Activated T-helper 2 cell treated with anti-CD3 and anti-CD28 coated beads, Interferon-gamma antibody, Interleukin-2, Interleukin-4, amounts not matched to agents 10 μg/mL and 5 μg/mL and 100 μg/mL, durations not matched to agents 14 hours and 24 hours and 36 hours (primary cell): ENCODE data around the gene WIPI1. TPM values are rescaled to one million over a fixed set of nuclear protein-coding genes. Genes with fewer than 3 reads are reported as not detected.

Source experiments
- DNase-seq: peaks from one replicate; pipeline ENCODE4 v3.0.0; 2021; ENCODE audit warnings: low spot score
- H3K27ac Mint-ChIP-seq: one replicate; pipeline ENCODE4 v1.8.0; 2021; ENCODE audit warnings: mixed read lengths
- H3K27me3 Mint-ChIP-seq: one replicate; pipeline ENCODE4 v1.8.0; 2021; ENCODE audit warnings: low read depth, mixed read lengths
- H3K36me3 Mint-ChIP-seq: one replicate; pipeline ENCODE4 v1.8.0; 2021; ENCODE audit warnings: low read depth, mixed read lengths
- H3K4me1 Mint-ChIP-seq: one replicate; pipeline ENCODE4 v1.8.0; 2021; ENCODE audit warnings: low read depth, mixed read lengths
- H3K4me3 Mint-ChIP-seq: one replicate; pipeline ENCODE4 v1.8.0; 2021; ENCODE audit warnings: low read depth, mild to moderate bottlenecking, moderate library complexity, mixed read lengths
- H3K9me3 Mint-ChIP-seq: one replicate; pipeline ENCODE4 v1.8.0; 2021; ENCODE audit warnings: mixed read lengths
- intact Hi-C: fragments of 100-400 bp; cut with micrococcal nuclease; formaldehyde crosslinking; loops from one replicate; pipeline ENCODE4 v1.15.1; 2023
- total RNA-seq: library from RNA; stranded (reverse); gene quantifications from 2 replicates; pipeline ENCODE4 v1.2.3, GENCODE V29; 2022

WIPI1 gene
- total RNA-seq, 1 donor from 2014 or later = 14.0 TPM

DNA sequence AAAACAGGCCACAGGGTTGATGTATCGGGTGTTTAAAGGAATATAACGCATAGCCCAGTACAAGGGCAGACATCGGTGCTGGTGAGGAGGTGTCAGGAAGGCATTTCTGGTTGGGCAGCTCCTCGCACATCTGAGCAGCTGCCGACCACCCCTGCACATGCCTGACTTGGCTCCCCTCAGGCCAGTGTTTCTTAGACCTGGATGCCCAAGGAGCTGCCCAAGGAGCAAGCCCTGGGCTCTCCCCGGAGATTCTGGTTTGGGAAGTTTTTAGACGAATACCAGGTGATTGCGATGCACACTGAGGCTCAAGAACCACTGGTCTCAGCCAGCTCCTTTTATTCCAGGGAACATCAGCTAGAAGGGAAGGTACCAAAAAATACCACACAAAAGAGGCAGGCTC is 11.6 kb downstream of the WIPI1 start:
- H3K9me3 Mint-ChIP-seq = no peaks in the 10 kb centered on the region
- H3K4me3 Mint-ChIP-seq = no peak overlapping the region
- DNase-seq = no peak
- intact Hi-C loops = no loop called here
- peaks cover 17% of the 10 kb centered on the region for H3K4me1 Mint-ChIP-seq
- peaks cover 44% of the 10 kb centered on the region for H3K36me3 Mint-ChIP-seq
- no peaks in the 10 kb centered on the region for H3K27me3 Mint-ChIP-seq
- H3K27ac Mint-ChIP-seq = no peak overlapping the region

DNA sequence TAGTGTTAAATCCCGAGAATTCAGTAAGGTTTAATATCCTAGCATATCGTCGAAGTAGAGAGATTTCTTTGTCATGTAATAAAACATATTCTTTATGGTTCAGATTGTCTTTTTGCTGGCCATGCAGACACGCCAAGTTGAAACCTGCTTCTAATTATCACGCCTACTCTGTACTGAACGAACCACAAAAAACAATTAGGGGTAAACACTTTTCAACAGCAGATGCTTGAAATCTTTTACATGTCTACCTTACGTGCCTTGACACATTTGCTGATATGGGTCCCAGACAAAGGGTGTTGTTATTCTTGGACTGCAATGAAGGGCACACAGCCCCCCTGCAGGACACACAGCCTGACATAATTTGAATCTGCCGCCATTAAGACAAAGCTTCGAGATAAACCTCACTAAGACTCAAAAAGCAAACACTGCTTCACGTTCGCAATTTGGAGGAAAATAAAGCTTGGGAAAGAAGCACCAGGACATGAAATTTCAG is 13.3 kb downstream of the WIPI1 start:
- Mint-ChIP-seq H3K4me1 (peaks cover 29% of the 10 kb centered on the region), H3K27me3 (no peaks in the 10 kb centered on the region), H3K27ac (no peak overlapping the region), H3K9me3 (no peaks in the 10 kb centered on the region), H3K4me3 (no peak overlapping the region), H3K36me3 (peaks cover 31% of the 10 kb centered on the region)
- intact Hi-C loops = no loop called here
- DNase-seq = no peak

DNA sequence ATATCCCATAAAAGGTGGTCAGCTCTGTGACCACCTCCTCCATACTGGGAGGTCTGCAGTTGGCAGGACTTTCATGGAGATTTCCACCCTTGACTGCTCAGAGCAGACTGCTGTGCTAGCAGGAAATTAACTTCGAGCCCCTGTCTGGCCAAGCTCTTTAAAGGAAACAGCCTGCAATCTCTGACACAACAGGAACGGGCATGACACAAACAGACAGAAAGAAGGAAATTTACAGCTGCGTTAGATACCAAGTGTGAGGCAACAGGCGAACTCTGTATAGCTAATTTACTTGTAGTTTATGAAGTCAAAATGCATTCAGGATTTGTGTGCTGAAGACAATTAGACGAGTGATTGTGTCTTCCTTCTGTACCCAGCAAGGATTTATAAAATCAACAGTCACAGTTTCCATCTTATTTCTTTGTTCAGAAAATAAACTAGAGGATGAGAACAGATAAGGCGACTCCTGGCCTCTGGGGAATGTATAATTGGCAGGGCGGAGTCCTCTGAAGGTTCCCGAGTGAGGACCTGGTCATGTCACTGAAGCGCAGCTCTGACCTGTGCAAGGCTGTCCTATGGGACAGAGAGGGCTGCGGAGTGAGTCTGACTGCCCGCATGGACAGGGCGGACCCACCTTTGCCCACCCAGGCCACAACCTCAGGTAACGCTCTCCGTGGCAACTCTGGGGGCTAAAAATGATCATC is 16.1 kb downstream of the WIPI1 start:
- Mint-ChIP-seq H3K27ac (peak overlapping the region; percentile 30), H3K9me3 (no peaks in the 10 kb centered on the region)

DNA sequence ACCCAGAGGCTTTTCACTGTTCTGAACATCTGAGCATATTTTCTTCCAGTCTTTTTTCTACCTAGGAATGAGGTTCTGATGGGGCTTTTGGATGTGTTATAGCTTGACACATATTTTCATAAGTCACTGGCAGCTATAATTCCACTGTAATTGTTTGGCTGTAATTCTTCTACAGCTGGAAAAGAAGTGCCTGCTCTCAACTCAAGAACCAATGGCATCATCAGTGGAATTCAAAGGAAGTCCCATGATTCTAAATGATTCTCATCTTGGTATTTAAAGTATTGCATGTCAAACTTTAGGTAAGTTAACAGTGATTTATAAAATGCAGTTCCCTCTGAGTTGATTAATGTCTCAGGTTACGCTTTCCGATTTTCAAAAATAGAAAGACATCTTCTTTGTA is 16.8 kb downstream of the WIPI1 start:
- Mint-ChIP-seq H3K4me3 (no peak overlapping the region), H3K27me3 (no peaks in the 10 kb centered on the region), H3K4me1 (peaks cover 55% of the 10 kb centered on the region), H3K27ac (no peak overlapping the region), H3K9me3 (no peaks in the 10 kb centered on the region), H3K36me3 (peaks cover 17% of the 10 kb centered on the region)
- intact Hi-C loops = no loop called here
- no peak for DNase-seq

More for the DNA sequence above, 16.1 kb downstream of the WIPI1 start:
- peaks cover 15% of the 10 kb centered on the region for H3K36me3 Mint-ChIP-seq
- DNase-seq = no peak
- intact Hi-C loops = no loop called here
- no peak overlapping the region for H3K4me3 Mint-ChIP-seq
- peaks cover 50% of the 10 kb centered on the region for H3K4me1 Mint-ChIP-seq
- H3K27me3 Mint-ChIP-seq = no peaks in the 10 kb centered on the region

DNA sequence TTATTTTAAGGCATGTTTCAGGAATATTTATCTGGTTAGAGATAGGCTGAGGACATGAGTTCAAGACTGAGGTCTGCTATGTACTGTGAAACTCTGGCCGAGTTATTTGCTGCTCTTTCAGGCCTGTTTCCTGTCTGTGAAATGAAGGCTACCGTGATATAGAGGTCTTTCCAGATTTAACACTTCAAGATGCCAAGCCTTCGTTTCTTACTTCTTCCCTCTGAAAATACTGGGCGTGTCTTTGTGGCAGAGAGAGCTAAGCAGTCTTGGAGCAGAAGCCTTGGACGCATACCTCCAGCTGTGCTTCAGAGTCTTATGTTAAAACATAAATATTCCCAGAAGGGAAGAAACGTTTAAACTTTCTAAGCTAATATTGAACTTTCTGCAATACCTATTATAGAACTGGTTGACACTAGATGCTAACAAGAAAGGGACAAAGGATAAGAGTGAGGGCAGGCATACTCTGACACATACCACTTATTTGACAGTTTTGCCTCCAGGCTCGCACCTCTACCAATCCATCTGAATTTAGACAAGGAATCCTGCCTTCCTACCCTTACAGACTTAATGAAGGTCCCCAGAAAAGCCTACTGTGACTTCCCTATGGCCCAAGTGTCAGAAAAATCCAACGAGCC is 17.5 kb downstream of the WIPI1 start:
- Mint-ChIP-seq H3K27ac (no peak overlapping the region), H3K36me3 (peaks cover 18% of the 10 kb centered on the region), H3K9me3 (no peaks in the 10 kb centered on the region), H3K4me3 (no peak overlapping the region), H3K27me3 (no peaks in the 10 kb centered on the region), H3K4me1 (peaks cover 54% of the 10 kb centered on the region)
- DNase-seq = no peak
- intact Hi-C loops = no loop called here

DNA sequence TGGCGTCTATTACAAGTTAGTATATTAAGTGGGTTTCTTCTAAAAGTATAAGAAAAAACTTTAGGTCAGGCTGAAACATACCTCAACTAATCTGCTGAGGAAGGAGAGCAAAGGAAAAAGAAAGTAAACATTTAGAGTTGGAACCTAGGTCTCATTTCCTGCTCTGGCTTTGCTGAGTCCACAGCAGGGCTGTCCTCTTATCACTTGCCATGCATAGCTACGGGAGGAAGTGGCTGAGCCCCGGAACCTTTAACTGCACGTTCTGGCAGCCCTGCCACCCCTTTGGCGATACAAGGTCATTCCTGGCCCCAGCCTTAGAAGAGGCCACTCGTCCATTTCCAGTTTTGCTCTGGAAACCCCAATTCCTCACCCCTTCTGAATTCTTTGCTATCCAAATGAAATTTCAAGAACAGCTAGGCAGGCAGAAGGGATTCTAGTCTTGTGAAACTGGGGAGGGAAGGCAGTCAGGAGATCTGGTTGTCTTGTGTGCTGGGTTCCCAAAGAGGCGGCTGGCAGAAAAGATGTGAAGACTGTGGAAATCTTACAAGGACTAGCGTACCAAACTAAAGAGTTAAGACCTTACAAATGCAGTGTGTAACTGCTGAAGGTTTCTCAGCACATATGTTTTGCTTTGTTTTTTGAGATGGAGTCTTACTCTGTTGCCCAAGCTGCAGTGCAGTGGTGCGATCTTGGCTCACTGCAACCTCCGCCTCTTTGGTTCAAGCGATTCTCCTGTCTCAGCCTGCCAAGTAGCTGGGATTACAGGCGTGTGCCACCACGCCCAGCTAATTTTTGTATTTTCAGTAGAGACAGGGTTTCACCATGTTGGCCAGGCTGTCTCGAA is 19.1 kb downstream of the WIPI1 start:
- Mint-ChIP-seq H3K27ac (peak overlapping the region; percentile 83), H3K36me3 (peaks cover 14% of the 10 kb centered on the region), H3K27me3 (no peaks in the 10 kb centered on the region), H3K4me3 (peak overlapping the region; percentile 47), H3K4me1 (peaks cover 54% of the 10 kb centered on the region), H3K9me3 (no peaks in the 10 kb centered on the region)
- DNase-seq = peak; percentile 55
- intact Hi-C loops = loop anchor here (1.0 to 2.0 kb wide), 3 partner anchors 19 to 265 kb away; partner anchors contain the start of gene WIPI1

DNA sequence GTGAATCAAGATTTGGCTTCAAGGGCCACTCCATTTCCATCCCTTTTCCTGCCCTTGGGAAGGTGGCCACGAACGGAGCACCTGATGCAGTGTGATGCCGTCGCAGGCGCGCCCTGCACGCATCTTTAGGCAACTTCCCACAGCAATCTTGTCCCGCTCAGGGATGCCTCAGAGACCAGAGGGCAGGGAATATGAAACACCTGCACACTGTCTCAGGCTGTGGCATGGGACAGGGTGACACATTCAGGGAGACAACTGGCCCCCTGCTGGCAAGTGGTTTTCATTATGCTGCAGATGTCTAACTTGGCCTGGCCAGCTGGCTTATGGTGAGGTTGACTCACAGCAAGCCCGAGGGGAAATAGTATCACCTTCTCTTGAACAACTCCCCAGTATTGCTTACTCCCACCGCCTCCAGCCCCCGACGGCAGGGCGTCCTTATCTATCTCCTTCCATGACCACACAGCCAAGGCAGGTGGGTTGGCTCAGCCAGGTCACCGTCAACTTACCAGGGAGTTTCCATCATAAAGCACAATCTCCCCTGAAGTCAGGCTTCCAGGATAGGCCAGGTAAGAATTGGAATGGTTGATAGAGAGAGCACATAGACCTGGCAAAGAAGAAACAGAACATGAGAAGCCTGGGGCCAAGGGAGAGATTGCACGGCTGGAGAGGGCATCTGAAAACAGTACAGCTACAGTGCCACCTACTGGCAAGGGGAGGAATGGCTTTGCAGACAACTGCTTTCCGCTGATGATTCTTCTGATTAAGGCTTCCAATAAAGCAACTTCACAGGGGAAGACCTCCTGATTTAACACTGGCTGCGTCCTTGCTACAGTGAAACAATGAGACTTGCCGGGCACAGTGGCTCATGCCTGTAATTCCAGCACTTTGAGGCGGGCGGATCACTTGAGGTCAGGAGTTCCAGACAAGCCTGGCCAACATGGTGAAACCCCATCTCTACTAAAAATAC is 21.1 kb downstream of the WIPI1 start:
- peaks cover 49% of the 10 kb centered on the region for H3K4me1 Mint-ChIP-seq
- peak; percentile 79 for DNase-seq
- peak overlapping the region; percentile 90 for H3K27ac Mint-ChIP-seq
- H3K27me3 Mint-ChIP-seq = no peaks in the 10 kb centered on the region
- H3K9me3 Mint-ChIP-seq = no peaks in the 10 kb centered on the region
- H3K36me3 Mint-ChIP-seq = peaks cover 25% of the 10 kb centered on the region
- peak overlapping the region; percentile 30 for H3K4me3 Mint-ChIP-seq
- intact Hi-C loops = loop anchor here (1.0 to 2.0 kb wide), 6 partner anchors 27 to 263 kb away; no protein-coding TSS in a partner anchor

DNA sequence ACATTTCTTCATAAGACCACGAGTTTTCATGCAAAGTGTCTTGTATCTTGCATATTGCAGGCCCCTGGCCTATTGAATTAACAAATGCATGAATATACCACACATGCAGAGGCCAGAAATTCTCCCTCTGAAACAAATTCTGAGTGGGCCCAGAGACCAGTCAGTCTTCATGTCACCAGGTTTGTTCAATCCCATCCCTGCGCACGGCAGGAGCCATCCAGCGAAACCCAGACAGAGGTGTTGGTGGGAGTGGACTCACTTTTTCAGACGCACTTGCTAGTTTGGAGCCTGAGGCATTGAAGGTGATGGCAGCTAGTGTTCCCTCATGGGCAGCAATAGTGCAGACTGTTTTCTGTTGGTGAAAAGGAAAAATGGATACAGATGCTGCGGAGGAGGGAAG is 21.9 kb downstream of the WIPI1 start:
- H3K4me1 Mint-ChIP-seq = peaks cover 42% of the 10 kb centered on the region
- intact Hi-C loops = no loop called here
- no peak overlapping the region for H3K27ac Mint-ChIP-seq
- H3K4me3 Mint-ChIP-seq = no peak overlapping the region
- H3K9me3 Mint-ChIP-seq = no peaks in the 10 kb centered on the region
- DNase-seq = no peak
- peaks cover 30% of the 10 kb centered on the region for H3K36me3 Mint-ChIP-seq
- no peaks in the 10 kb centered on the region for H3K27me3 Mint-ChIP-seq

DNA sequence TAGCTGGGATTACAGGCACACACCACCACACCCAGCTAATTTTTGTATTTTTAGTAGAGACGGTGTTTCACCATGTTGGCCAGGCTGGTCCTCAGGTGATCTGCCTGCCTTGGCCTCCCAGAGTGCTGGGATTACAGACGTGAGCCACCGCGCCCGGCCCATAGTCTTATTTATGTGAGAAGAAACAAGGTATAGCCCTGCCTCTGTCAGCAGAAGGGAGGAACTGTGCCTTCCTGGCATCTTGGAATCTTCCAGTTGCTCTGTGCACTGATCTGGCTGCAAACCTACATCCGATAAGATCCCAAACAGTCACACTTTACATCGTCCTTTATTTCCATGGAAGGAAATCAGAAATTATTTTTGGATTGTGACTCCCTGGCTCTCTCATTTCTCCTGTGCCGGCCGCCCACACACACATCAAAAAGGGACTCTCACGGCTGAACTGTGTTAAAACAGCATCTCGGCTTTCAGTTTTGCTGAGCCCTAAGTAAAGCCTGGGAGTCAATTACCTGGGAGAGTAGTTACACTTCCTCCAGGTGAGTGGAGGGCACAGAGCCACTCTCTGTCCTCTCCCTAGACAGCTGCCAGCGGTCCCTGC is 23.3 kb downstream of the WIPI1 start:
- H3K4me3 Mint-ChIP-seq = no peak overlapping the region
- no peak for DNase-seq
- H3K9me3 Mint-ChIP-seq = no peaks in the 10 kb centered on the region
- H3K4me1 Mint-ChIP-seq = peaks cover 33% of the 10 kb centered on the region
- peaks cover 41% of the 10 kb centered on the region for H3K36me3 Mint-ChIP-seq
- H3K27ac Mint-ChIP-seq = no peak overlapping the region
- intact Hi-C loops = no loop called here
- H3K27me3 Mint-ChIP-seq = no peaks in the 10 kb centered on the region

DNA sequence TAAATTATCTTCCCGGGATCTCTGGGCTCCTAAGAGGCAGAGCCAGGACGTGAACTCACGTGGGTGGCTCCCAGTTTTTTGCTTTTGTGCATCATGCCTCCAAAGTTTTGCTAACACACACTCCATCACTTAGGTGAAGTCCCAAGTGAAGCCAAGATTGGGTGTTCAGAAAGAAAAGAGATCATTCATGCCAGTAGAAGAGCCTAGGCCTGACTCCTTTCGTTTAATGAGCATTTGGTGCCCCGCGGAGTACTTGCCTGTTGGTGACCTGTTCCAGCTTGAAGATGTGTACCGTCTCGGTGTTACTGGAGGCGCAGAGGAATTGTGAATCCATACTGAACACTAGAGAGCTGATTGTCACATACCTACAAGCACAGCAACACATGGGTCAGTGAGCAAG is 24.1 kb downstream of the WIPI1 start:
- H3K9me3 Mint-ChIP-seq = no peaks in the 10 kb centered on the region
- peaks cover 25% of the 10 kb centered on the region for H3K4me1 Mint-ChIP-seq
- intact Hi-C loops = no loop called here
- H3K4me3 Mint-ChIP-seq = no peak overlapping the region
- no peaks in the 10 kb centered on the region for H3K27me3 Mint-ChIP-seq
- H3K36me3 Mint-ChIP-seq = peaks cover 43% of the 10 kb centered on the region
- H3K27ac Mint-ChIP-seq = no peak overlapping the region
- no peak for DNase-seq

DNA sequence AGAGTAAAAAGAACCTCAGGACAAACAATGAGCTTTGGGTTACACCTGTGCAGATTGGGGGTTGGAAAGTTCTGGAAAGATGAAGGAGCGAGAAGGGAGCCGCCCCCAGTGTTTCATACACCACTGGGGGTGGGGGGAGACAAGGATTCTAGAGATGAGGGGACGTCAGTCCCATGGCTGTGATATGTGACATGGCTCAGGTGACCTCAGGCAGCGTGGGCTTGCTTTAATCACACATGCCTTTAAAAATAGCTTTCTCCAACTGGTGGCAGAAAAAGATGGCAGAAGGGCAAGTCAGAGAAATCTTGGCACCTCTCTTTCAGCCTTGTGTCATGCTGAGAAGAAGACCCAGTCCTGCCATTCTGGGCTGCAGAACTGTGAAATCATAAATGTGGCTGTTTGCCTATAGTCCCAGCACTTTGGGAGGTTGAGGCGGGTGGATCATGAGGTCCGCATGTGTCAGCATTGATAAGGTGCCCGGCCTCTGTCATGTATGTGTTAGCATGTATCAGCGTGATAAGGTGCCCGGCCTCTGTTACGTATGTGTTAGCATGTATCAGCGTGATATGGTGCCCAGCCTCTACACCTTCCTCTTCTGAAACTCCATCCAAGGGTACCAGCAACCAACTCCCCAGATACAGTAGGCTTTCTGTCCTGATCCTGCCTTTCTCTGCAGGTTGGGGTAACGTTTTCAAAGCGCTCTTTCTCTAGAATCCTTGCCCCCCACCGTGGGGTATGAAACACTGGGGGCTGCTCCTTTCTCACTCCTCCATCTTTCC is 25.0 kb downstream of the WIPI1 start:
- H3K27ac Mint-ChIP-seq = no peak overlapping the region
- H3K36me3 Mint-ChIP-seq = peaks cover 49% of the 10 kb centered on the region
- DNase-seq = no peak
- intact Hi-C loops = no loop called here
- H3K4me1 Mint-ChIP-seq = peaks cover 17% of the 10 kb centered on the region
- H3K27me3 Mint-ChIP-seq = no peaks in the 10 kb centered on the region
- H3K9me3 Mint-ChIP-seq = no peaks in the 10 kb centered on the region
- H3K4me3 Mint-ChIP-seq = no peak overlapping the region
